ENCODE results near the gene AFAP1L1. TPM values are rescaled to one million over a fixed set of nuclear protein-coding genes. Genes with fewer than 3 reads are reported as not detected.

The AFAP1L1 gene
- total and polyA plus RNA-seq, 2 of the 13 experiments (the other 11 are each of a cell fraction or from before 2014, with no cell fraction given), result 0.38 to 1.0 TPM

- no peak for TF ChIP-seq ZNF503 (CRISPR knock-in tag; IDR thresholded peaks at IDR 0.05)
- TF ChIP-seq ZNF775 (CRISPR knock-in tag; IDR thresholded peaks at IDR 0.05; ENCODE audit: borderline replicate concordance), result no peak
- TF ChIP-seq TBL1XR1 (IDR thresholded peaks at IDR 0.05; ENCODE audit: borderline replicate concordance, low read length, partially characterized antibody), result no peak
- TF ChIP-seq GFI1 (CRISPR knock-in tag; IDR thresholded peaks at IDR 0.05; ENCODE audit: borderline replicate concordance), result no peak
- no peak for TF ChIP-seq ISL2 (CRISPR knock-in tag; IDR thresholded peaks at IDR 0.05)
- TF ChIP-seq ZBTB3 (CRISPR knock-in tag; IDR thresholded peaks at IDR 0.05; ENCODE audit: borderline replicate concordance, low read depth), result no peak
- no peak for TF ChIP-seq NCOA2 (CRISPR knock-in tag; IDR thresholded peaks at IDR 0.05)
- TF ChIP-seq HMG20A (CRISPR knock-in tag; IDR thresholded peaks at IDR 0.05; ENCODE audit: borderline replicate concordance), result no peak
- TF ChIP-seq SNAPC5 (CRISPR knock-in tag; IDR thresholded peaks at IDR 0.05; ENCODE audit: borderline replicate concordance), result no peak
- TF ChIP-seq BATF2 (CRISPR knock-in tag; IDR thresholded peaks at IDR 0.05), result no peak
These were observed 13.5 kb downstream of the AFAP1L1 start (continued) for GRCh38 chr5:149285153-149285552.

- ATAC-seq (no peak), DNase-seq (ENCODE audit: low spot score) (no peak), FAIRE-seq (no peak)
- Histone ChIP-seq H3K4me1 (ENCODE audit: insufficient read depth, low read length) (no peaks in the 10 kb centered on the region), H3K79me2 (ENCODE audit: insufficient read depth, low read length) (no peaks in the 10 kb centered on the region), H2AFZ (ENCODE audit: low read length) (no peak overlapping the region), H3K27ac (ENCODE audit: extremely low read length, insufficient read depth, low read length) (no peak overlapping the region), H3K9me3 (ENCODE audit: low read length) (no peaks in the 10 kb centered on the region), H3K9ac (ENCODE audit: insufficient read depth, low read depth, low read length) (no peak overlapping the region), H3K4me3 (replicated peaks in 1 of 3; ENCODE audit: insufficient read depth in 1 of 3, low read depth in 2 of 3, low read length in 3 of 3) (no peak overlapping the region), H3K27me3 (ENCODE audit: control insufficient read depth in 1 of 2, insufficient read depth in 2 of 2, low read length in 2 of 2) (no peaks in the 10 kb centered on the region), H4K20me1 (ENCODE audit: insufficient read depth, low read length) (no peaks in the 10 kb centered on the region), H3K4me2 (ENCODE audit: low read depth, low read length) (no peak overlapping the region), H3K36me3 (replicated peaks in 1 of 2; ENCODE audit: control insufficient read depth in 1 of 2, insufficient read depth in 2 of 2, low read length in 2 of 2) (no peaks in the 10 kb centered on the region)
- intact Hi-C loops (cut with micrococcal nuclease; ENCODE audit: unreplicated experiment) (no loop called here), in situ Hi-C loops (cut with HindIII; ENCODE audit: extremely low pct_ligation_motif_present, low pct_unique_long_range_greater_than_20kb) (no loop called here)
- POLR2A ChIA-PET, result no interaction called here
- no TSS peak for BruUV-seq (replicated peaks)
- 87% methylated on average over 8 of the region's 8 CpGs for WGBS (ENCODE audit: low lambda C conversion rate)
- CTCF ChIA-PET (ENCODE audit: low intra/inter-chr PET ratio, low total read pairs), result no interaction called here
- TF ChIP-seq ZNF576 (CRISPR knock-in tag; IDR thresholded peaks at IDR 0.05), result no peak
- TF ChIP-seq WIZ (CRISPR knock-in tag; IDR thresholded peaks at IDR 0.05), result no peak
- TF ChIP-seq KLF9 (CRISPR knock-in tag; IDR thresholded peaks at IDR 0.05; ENCODE audit: low read depth), result no peak
- no peak for TF ChIP-seq NCOA2 (CRISPR knock-in tag; IDR thresholded peaks at IDR 0.05)
- no peak for TF ChIP-seq KLF13 (CRISPR knock-in tag; IDR thresholded peaks at IDR 0.05)
- no peak for TF ChIP-seq PHF21A (CRISPR knock-in tag; IDR thresholded peaks at IDR 0.05)
- no peak for TF ChIP-seq HNRNPLL (IDR thresholded peaks at IDR 0.05; ENCODE audit: low read depth, low read length, poor library complexity, severe bottlenecking)
- TF ChIP-seq NR2F6 (IDR thresholded peaks at IDR 0.05), result no peak
- no peak for TF ChIP-seq NR2F6 (CRISPR knock-in tag; IDR thresholded peaks at IDR 0.05)
- TF ChIP-seq ARNT2 (CRISPR knock-in tag; IDR thresholded peaks at IDR 0.05; ENCODE audit: low read depth), result no peak
These were observed 16.8 kb downstream of the AFAP1L1 start for GRCh38 chr5:149288436-149288835.

Measured in HepG2 (cell line).